ENCODE results near the gene ACOT7.

Gene ACOT7

DNA sequence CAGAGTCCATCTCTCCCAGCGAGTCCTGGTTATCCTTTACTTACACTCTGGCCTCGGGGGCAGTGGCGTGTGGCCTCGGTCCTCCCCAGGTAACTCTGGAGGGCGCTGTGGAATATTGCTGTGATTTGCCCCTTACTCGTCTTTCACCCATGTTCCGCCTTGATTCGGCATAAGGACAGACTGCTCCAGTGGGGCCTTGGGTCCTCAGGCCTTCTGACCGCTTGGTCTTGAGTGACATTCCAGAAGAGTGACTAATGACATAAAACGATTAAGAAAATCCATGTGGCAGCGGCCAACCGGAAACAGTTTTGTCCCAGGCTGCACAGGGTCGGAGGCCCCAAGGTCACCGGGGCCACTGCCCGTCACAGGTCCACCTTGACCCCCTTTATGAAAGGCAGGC, 168.8 kb downstream of the ACOT7 start:
- Histone ChIP-seq H3K79me2 (ENCODE audit: insufficient read depth, low read length) (no peaks in the 10 kb centered on the region), H3K4me3 (ENCODE audit: low read depth, low read length, poor library complexity, severe bottlenecking) (no peak overlapping the region), H3K27ac (ENCODE audit: low read depth, low read length, poor library complexity, severe bottlenecking) (no peak overlapping the region), H3K4me1 (ENCODE audit: insufficient read depth, low read length, severe bottlenecking) (no peaks in the 10 kb centered on the region), H3K9me3 (ENCODE audit: low read length) (no peaks in the 10 kb centered on the region), H4K20me1 (ENCODE audit: insufficient read depth, low read length) (no peaks in the 10 kb centered on the region), H3K27me3 (ENCODE audit: insufficient read depth, low read length) (no peaks in the 10 kb centered on the region), H2AFZ (ENCODE audit: low read length) (no peak overlapping the region), H3K9ac (ENCODE audit: low read length) (no peak overlapping the region), H3K9me2 (ENCODE audit: low read depth, low read length) (no peaks in the 10 kb centered on the region), H3K36me3 (ENCODE audit: insufficient read depth, low read length) (peaks cover 87% of the 10 kb centered on the region), H3K4me2 (ENCODE audit: low read length) (no peak overlapping the region), H3F3A (ENCODE audit: insufficient read depth, low read length) (no peaks in the 10 kb centered on the region)
- TF ChIP-seq EZH2 (IDR thresholded peaks at IDR 0.05; ENCODE audit: borderline replicate concordance, low read length), result no peak
- TF ChIP-seq, protein P1, sequence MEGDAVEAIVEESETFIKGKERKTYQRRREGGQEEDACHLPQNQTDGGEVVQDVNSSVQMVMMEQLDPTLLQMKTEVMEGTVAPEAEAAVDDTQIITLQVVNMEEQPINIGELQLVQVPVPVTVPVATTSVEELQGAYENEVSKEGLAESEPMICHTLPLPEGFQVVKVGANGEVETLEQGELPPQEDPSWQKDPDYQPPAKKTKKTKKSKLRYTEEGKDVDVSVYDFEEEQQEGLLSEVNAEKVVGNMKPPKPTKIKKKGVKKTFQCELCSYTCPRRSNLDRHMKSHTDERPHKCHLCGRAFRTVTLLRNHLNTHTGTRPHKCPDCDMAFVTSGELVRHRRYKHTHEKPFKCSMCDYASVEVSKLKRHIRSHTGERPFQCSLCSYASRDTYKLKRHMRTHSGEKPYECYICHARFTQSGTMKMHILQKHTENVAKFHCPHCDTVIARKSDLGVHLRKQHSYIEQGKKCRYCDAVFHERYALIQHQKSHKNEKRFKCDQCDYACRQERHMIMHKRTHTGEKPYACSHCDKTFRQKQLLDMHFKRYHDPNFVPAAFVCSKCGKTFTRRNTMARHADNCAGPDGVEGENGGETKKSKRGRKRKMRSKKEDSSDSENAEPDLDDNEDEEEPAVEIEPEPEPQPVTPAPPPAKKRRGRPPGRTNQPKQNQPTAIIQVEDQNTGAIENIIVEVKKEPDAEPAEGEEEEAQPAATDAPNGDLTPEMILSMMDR (IDR thresholded peaks at IDR 0.05; ENCODE audit: low read length), result no peak

DNA sequence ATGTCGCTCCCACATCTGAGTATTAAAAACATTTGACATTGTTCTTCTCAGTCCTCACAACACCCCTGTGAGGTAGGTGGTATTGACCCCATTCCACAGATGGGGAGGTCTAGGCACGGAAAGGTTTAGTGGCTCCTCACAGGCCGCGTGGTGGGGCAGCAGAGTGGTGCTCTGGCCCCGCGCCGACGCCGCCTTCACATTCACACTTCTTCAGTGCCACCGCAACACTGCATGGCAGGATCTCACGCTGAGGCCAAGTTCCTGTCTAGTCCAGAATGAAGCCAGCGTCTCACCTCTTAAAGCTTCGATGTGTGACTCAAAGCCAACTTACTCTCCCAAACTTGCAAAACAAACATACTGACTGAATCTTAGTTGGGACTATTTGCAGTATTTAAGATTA, 169.9 kb downstream of the ACOT7 start:
- Histone ChIP-seq H3K27me3 (ENCODE audit: insufficient read depth, low read length) (no peaks in the 10 kb centered on the region), H3K9ac (ENCODE audit: low read length) (no peak overlapping the region), H3K4me3 (ENCODE audit: low read depth, low read length, poor library complexity, severe bottlenecking) (no peak overlapping the region), H3F3A (ENCODE audit: insufficient read depth, low read length) (no peaks in the 10 kb centered on the region), H3K9me2 (ENCODE audit: low read depth, low read length) (no peaks in the 10 kb centered on the region), H3K27ac (ENCODE audit: low read depth, low read length, poor library complexity, severe bottlenecking) (no peak overlapping the region), H3K79me2 (ENCODE audit: insufficient read depth, low read length) (no peaks in the 10 kb centered on the region), H2AFZ (ENCODE audit: low read length) (no peak overlapping the region), H3K9me3 (ENCODE audit: low read length) (no peaks in the 10 kb centered on the region), H3K4me1 (ENCODE audit: insufficient read depth, low read length, severe bottlenecking) (no peaks in the 10 kb centered on the region), H3K36me3 (ENCODE audit: insufficient read depth, low read length) (peaks cover 79% of the 10 kb centered on the region), H4K20me1 (ENCODE audit: insufficient read depth, low read length) (no peaks in the 10 kb centered on the region), H3K4me2 (ENCODE audit: low read length) (no peak overlapping the region)
- TF ChIP-seq, protein P1 (IDR thresholded peaks at IDR 0.05; ENCODE audit: low read length), result no peak
- TF ChIP-seq EZH2 (IDR thresholded peaks at IDR 0.05; ENCODE audit: borderline replicate concordance, low read length), result no peak

DNA sequence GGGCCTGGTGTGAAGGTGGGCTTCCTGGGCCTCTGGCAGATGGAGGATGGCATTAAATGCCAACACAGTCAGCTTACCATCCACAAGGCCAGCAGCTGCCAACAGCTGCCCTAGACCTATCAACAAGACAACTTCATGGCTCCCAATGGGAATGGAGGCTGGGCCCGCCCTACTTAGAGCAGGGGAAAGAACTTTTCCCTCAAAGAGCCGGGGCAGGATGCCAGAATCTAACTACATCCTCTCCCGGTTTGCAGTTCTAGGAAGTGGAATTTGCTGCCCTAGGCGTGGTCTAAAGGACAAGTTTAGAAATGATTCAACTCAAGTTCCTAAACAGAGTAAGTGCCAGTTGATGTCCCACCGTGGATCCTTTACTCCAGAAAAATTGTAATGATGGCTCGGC, 170.9 kb downstream of the ACOT7 start:
- Histone ChIP-seq H3K27me3 (ENCODE audit: insufficient read depth, low read length) (no peaks in the 10 kb centered on the region), H3K79me2 (ENCODE audit: insufficient read depth, low read length) (no peaks in the 10 kb centered on the region), H3K27ac (ENCODE audit: low read depth, low read length, poor library complexity, severe bottlenecking) (no peak overlapping the region), H3K4me2 (ENCODE audit: low read length) (no peak overlapping the region), H3K4me3 (ENCODE audit: low read depth, low read length, poor library complexity, severe bottlenecking) (no peak overlapping the region), H3F3A (ENCODE audit: insufficient read depth, low read length) (no peaks in the 10 kb centered on the region), H4K20me1 (ENCODE audit: insufficient read depth, low read length) (no peaks in the 10 kb centered on the region), H3K9me2 (ENCODE audit: low read depth, low read length) (no peaks in the 10 kb centered on the region), H3K4me1 (ENCODE audit: insufficient read depth, low read length, severe bottlenecking) (no peaks in the 10 kb centered on the region), H3K9ac (ENCODE audit: low read length) (no peak overlapping the region), H2AFZ (ENCODE audit: low read length) (no peak overlapping the region), H3K36me3 (ENCODE audit: insufficient read depth, low read length) (peaks cover 69% of the 10 kb centered on the region), H3K9me3 (ENCODE audit: low read length) (no peaks in the 10 kb centered on the region)
- TF ChIP-seq EZH2 (IDR thresholded peaks at IDR 0.05; ENCODE audit: borderline replicate concordance, low read length), result no peak
- TF ChIP-seq, protein P1 (IDR thresholded peaks at IDR 0.05; ENCODE audit: low read length), result no peak
